ENCODE measurements around the gene DGKI. TPM values are rescaled to one million over a fixed set of nuclear protein-coding genes. Genes with fewer than 3 reads are reported as not detected.

Gene DGKI
- total RNA-seq, 4 donors from 2014 or later, result 0.44 to 1.1 (median 1.0) TPM; not detected in 1

- no peaks in the 10 kb centered on the region for H3K4me1 ChIP-seq
- H3K27me3 ChIP-seq, result no peaks in the 10 kb centered on the region
- intact Hi-C loops (cut with DNase I), result no loop called here
- H3K36me3 ChIP-seq, result no peaks in the 10 kb centered on the region
- TF ChIP-seq CTCF (IDR thresholded peaks at IDR 0.05), result no peak
- no peak for TF ChIP-seq POLR2A (IDR thresholded peaks at IDR 0.05)
- no peak overlapping the region for H3K4me3 ChIP-seq
- H3K27ac ChIP-seq, result no peak overlapping the region
- 55 to 56% methylated on average over 2 of the region's 2 CpGs for WGBS, 2 donors
- no peak for DNase-seq
- no peaks in the 10 kb centered on the region for H3K9me3 ChIP-seq
These were observed 361.0 kb downstream of the DGKI start for GRCh38 chr7:137485818-137486217.

GRCh38 chr7:137484326-137484725, 362.4 kb downstream of the DGKI start:
- Histone ChIP-seq H3K4me1 (no peaks in the 10 kb centered on the region), H3K27ac (no peak overlapping the region), H3K9me3 (no peaks in the 10 kb centered on the region), H3K36me3 (no peaks in the 10 kb centered on the region), H3K4me3 (no peak overlapping the region), H3K27me3 (no peaks in the 10 kb centered on the region)
- intact Hi-C loops (cut with DNase I), result no loop called here
- WGBS, 2 donors, result 27 to 56% methylated on average over 1 of the region's 1 CpG
- TF ChIP-seq POLR2A (IDR thresholded peaks at IDR 0.05) (no peak), CTCF (IDR thresholded peaks at IDR 0.05) (no peak)
- no peak for DNase-seq

- Histone ChIP-seq H3K4me3 (no peak overlapping the region), H3K9me3 (no peaks in the 10 kb centered on the region), H3K27ac (no peak overlapping the region), H3K4me1 (no peaks in the 10 kb centered on the region), H3K27me3 (no peaks in the 10 kb centered on the region), H3K36me3 (no peaks in the 10 kb centered on the region)
- TF ChIP-seq POLR2A (IDR thresholded peaks at IDR 0.05) (no peak), CTCF (IDR thresholded peaks at IDR 0.05) (no peak)
- DNase-seq, result no peak
- intact Hi-C loops (cut with DNase I), result no loop called here
- WGBS, 2 donors, result 55 to 61% methylated on average over 4 of the region's 4 CpGs
These were observed 364.3 kb downstream of the DGKI start for GRCh38 chr7:137482466-137482865.

GRCh38 chr7:137480824-137481365, 365.9 kb downstream of the DGKI start:
- Histone ChIP-seq H3K4me1 (peaks cover 0 to 9% (median 0%) of the 10 kb centered on the region in 3 donors), H3K27me3 (no peaks in the 10 kb centered on the region), H3K9me3 (no peaks in the 10 kb centered on the region), H3K4me3 (no peak overlapping the region), H3K27ac (no peak overlapping the region), H3K36me3 (no peaks in the 10 kb centered on the region)
- no peak for TF ChIP-seq CTCF (IDR thresholded peaks at IDR 0.05)
- no peak for TF ChIP-seq POLR2A (IDR thresholded peaks at IDR 0.05)
- DNase-seq, result no peak
- intact Hi-C loops (cut with DNase I), result no loop called here
- 34 to 40% methylated on average over 3 of the region's 3 CpGs for WGBS, 2 donors

GRCh38 chr7:137480401-137480800, 366.4 kb downstream of the DGKI start:
- Histone ChIP-seq H3K36me3 (no peaks in the 10 kb centered on the region), H3K4me1 (peaks cover 0 to 13% (median 0%) of the 10 kb centered on the region in 3 donors), H3K27me3 (no peaks in the 10 kb centered on the region), H3K27ac (no peak overlapping the region), H3K9me3 (no peaks in the 10 kb centered on the region), H3K4me3 (no peak overlapping the region)
- no peak for TF ChIP-seq CTCF (IDR thresholded peaks at IDR 0.05)
- no peak for DNase-seq
- intact Hi-C loops (cut with DNase I), result no loop called here
- 79 to 86% methylated on average over 1 of the region's 1 CpG for WGBS, 2 donors
